ENCODE data around the gene CIDEC. TPM values are rescaled to one million over a fixed set of nuclear protein-coding genes. Genes with fewer than 3 reads are reported as not detected.

CIDEC gene
- total and polyA plus RNA-seq, 2 of the 13 experiments (the other 11 are each of a cell fraction or from before 2014, with no cell fraction given), result 2.5 to 10.4 TPM

GRCh38 chr3:9878700-9879099 is 1.4 kb downstream of the CIDEC start (continued):
- TF ChIP-seq FOXP4 (CRISPR knock-in tag; IDR thresholded peaks at IDR 0.05) (peak; percentile 17; the same call in 1 of the 2 replicates), ZNF747 (CRISPR knock-in tag; IDR thresholded peaks at IDR 0.05; ENCODE audit: borderline replicate concordance) (no peak), ZFYVE20 (CRISPR knock-in tag; IDR thresholded peaks at IDR 0.05; ENCODE audit: borderline replicate concordance, low read depth) (no peak), KDM4B (CRISPR knock-in tag; IDR thresholded peaks at IDR 0.05) (no peak), ARID4A (CRISPR knock-in tag; IDR thresholded peaks at IDR 0.05; ENCODE audit: borderline replicate concordance) (no peak; the same call in 1 of the 2 replicates), THAP8 (CRISPR knock-in tag; IDR thresholded peaks at IDR 0.05; ENCODE audit: borderline replicate concordance) (no peak), TIGD3 (CRISPR knock-in tag; IDR thresholded peaks at IDR 0.05; ENCODE audit: borderline replicate concordance) (no peak), RXRA (CRISPR knock-in tag; IDR thresholded peaks at IDR 0.05) (peak; percentile 78), GTF2F1 (IDR thresholded peaks at IDR 0.05; ENCODE audit: low read length) (no peak), ZNF512B (CRISPR knock-in tag; IDR thresholded peaks at IDR 0.05; ENCODE audit: borderline replicate concordance) (no peak), ZNF275 (CRISPR knock-in tag; IDR thresholded peaks at IDR 0.05; ENCODE audit: borderline replicate concordance) (no peak), ZKSCAN8 (CRISPR knock-in tag; IDR thresholded peaks at IDR 0.05; ENCODE audit: borderline replicate concordance) (peak; percentile 43; the same call in 1 of the 2 replicates), CAMTA2 (CRISPR knock-in tag; IDR thresholded peaks at IDR 0.05; ENCODE audit: borderline replicate concordance) (no peak), ATF2 (CRISPR knock-in tag; IDR thresholded peaks at IDR 0.05) (no peak)

All from HepG2 (cell line).